GM11168 (cell line): ENCODE results near the gene NKG7.

Experiments
- in situ Hi-C: fragments of 300-500 bp; cut with MboI; formaldehyde crosslinking; loops from one replicate; pipeline ENCODE4 v1.12.0; 2022; ENCODE audit warnings: low sequenced_read_pairs; ENCODE audit not compliant: unreplicated experiment

NKG7 gene

GRCh38 chr19:51365211-51365964 is 7.1 kb downstream of the NKG7 start:
- in situ Hi-C loops: no loop called here

- in situ Hi-C loops: no loop called here
Measured at GRCh38 chr19:51364200-51365106, 8.0 kb downstream of the NKG7 start.

- in situ Hi-C loops: no loop called here
Measured at GRCh38 chr19:51361239-51361638, 11.2 kb downstream of the NKG7 start.

GRCh38 chr19:51359294-51359693 is 13.2 kb downstream of the NKG7 start:
- in situ Hi-C loops: no loop called here

GRCh38 chr19:51357952-51358351 is 14.5 kb downstream of the NKG7 start:
- in situ Hi-C loops: no loop called here

GRCh38 chr19:51356159-51356801 is 16.2 kb downstream of the NKG7 start:
- in situ Hi-C loops: no loop called here

- in situ Hi-C loops: no loop called here
Measured at GRCh38 chr19:51354742-51355148, 17.7 kb downstream of the NKG7 start.

- in situ Hi-C loops: no loop called here
Measured at GRCh38 chr19:51354103-51354741, 18.2 kb downstream of the NKG7 start.

GRCh38 chr19:51352783-51353360 is 19.6 kb downstream of the NKG7 start:
- in situ Hi-C loops: no loop called here

GRCh38 chr19:51351266-51351990 is 21.0 kb downstream of the NKG7 start:
- in situ Hi-C loops: no loop called here

- in situ Hi-C loops: no loop called here
Measured at GRCh38 chr19:51347209-51347928, 25.1 kb downstream of the NKG7 start.

GRCh38 chr19:51346742-51347141 is 25.7 kb downstream of the NKG7 start:
- in situ Hi-C loops: no loop called here

GRCh38 chr19:51345076-51345620 is 27.3 kb downstream of the NKG7 start:
- in situ Hi-C loops: no loop called here

- in situ Hi-C loops: no loop called here
Measured at GRCh38 chr19:51342631-51343569, 29.6 kb downstream of the NKG7 start.

- in situ Hi-C loops: no loop called here
Measured at GRCh38 chr19:51341976-51342580, 30.4 kb downstream of the NKG7 start, which contains the start of gene VSIG10L. TSS of gene VSIG10L (minus strand) at chr19:51342139. CDS start at chr19:51342124, 15 bp downstream.

- in situ Hi-C loops: no loop called here
Measured at GRCh38 chr19:51341066-51341465, 31.4 kb downstream of the NKG7 start.
